NB4 (cell line): ENCODE measurements around the gene ROR2.

ENCODE experiments used
- CTCF ChIP-seq: IDR thresholded peaks from one replicate; pipeline ENCODE4 v1.5.1; 2012; ENCODE audit warnings: low read depth, low read length
- POLR2A ChIP-seq: IDR thresholded peaks from 2 replicates; pipeline ENCODE4 v1.6.1; 2011; ENCODE audit warnings: mild to moderate bottlenecking; ENCODE audit not compliant: insufficient read length; ENCODE audit errors: extremely low read depth

GRCh38 chr9:91930475-91930874 is 19.6 kb downstream of the ROR2 start:
- TF ChIP-seq CTCF (no peak), POLR2A (no peak)
